Measurements from ENCODE around the gene KRTAP5-9.

- TF ChIP-seq POLR2A (IDR thresholded peaks at IDR 0.05): no peak
- TF ChIP-seq, protein P1, sequence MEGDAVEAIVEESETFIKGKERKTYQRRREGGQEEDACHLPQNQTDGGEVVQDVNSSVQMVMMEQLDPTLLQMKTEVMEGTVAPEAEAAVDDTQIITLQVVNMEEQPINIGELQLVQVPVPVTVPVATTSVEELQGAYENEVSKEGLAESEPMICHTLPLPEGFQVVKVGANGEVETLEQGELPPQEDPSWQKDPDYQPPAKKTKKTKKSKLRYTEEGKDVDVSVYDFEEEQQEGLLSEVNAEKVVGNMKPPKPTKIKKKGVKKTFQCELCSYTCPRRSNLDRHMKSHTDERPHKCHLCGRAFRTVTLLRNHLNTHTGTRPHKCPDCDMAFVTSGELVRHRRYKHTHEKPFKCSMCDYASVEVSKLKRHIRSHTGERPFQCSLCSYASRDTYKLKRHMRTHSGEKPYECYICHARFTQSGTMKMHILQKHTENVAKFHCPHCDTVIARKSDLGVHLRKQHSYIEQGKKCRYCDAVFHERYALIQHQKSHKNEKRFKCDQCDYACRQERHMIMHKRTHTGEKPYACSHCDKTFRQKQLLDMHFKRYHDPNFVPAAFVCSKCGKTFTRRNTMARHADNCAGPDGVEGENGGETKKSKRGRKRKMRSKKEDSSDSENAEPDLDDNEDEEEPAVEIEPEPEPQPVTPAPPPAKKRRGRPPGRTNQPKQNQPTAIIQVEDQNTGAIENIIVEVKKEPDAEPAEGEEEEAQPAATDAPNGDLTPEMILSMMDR (IDR thresholded peaks at IDR 0.05): no peak
Observed at GRCh38 chr11:71557257-71557656, 9.0 kb downstream of the KRTAP5-9 start.

Data from lower leg skin (tissue), 3 donors.